Activated CD4-positive, alpha-beta T cell treated with anti-CD3 and anti-CD28 coated beads, Interleukin-2, amount 10 ng/mL, durations not matched to agents 24 days and 14 days (primary cell): Measurements from ENCODE around the gene R3HDM4. TPM values are rescaled to one million over a fixed set of nuclear protein-coding genes. Genes with fewer than 3 reads are reported as not detected.

ENCODE experiments used
- DNase-seq: peaks from one replicate; pipeline ENCODE4 v3.0.0; 2022
- H3K27ac Mint-ChIP-seq: one replicate; pipeline ENCODE4 v1.8.0; 2022; ENCODE audit warnings: mild to moderate bottlenecking, mixed read lengths
- H3K27me3 Mint-ChIP-seq: one replicate; pipeline ENCODE4 v1.8.0; 2022; ENCODE audit warnings: mixed read lengths
- H3K36me3 Mint-ChIP-seq: one replicate; pipeline ENCODE4 v1.8.0; 2022; ENCODE audit warnings: low read depth, mild to moderate bottlenecking, mixed read lengths
- H3K4me1 Mint-ChIP-seq: one replicate; pipeline ENCODE4 v1.8.0; 2021; ENCODE audit warnings: mixed read lengths
- H3K4me3 Mint-ChIP-seq: one replicate; pipeline ENCODE4 v1.8.0; 2022; ENCODE audit warnings: mild to moderate bottlenecking, moderate library complexity, mixed read lengths
- H3K9me3 Mint-ChIP-seq: one replicate; pipeline ENCODE4 v1.8.0; 2021; ENCODE audit warnings: mixed read lengths
- intact Hi-C: fragments of 100-400 bp; cut with micrococcal nuclease; formaldehyde crosslinking; loops from one replicate; pipeline ENCODE4 v1.15.1; 2023
- total RNA-seq: library from RNA; stranded (reverse); gene quantifications from 2 replicates; pipeline ENCODE4 v1.2.3, GENCODE V29; 2022

The R3HDM4 gene
- total RNA-seq, 1 donor from 2014 or later = 91.5 TPM

DNA sequence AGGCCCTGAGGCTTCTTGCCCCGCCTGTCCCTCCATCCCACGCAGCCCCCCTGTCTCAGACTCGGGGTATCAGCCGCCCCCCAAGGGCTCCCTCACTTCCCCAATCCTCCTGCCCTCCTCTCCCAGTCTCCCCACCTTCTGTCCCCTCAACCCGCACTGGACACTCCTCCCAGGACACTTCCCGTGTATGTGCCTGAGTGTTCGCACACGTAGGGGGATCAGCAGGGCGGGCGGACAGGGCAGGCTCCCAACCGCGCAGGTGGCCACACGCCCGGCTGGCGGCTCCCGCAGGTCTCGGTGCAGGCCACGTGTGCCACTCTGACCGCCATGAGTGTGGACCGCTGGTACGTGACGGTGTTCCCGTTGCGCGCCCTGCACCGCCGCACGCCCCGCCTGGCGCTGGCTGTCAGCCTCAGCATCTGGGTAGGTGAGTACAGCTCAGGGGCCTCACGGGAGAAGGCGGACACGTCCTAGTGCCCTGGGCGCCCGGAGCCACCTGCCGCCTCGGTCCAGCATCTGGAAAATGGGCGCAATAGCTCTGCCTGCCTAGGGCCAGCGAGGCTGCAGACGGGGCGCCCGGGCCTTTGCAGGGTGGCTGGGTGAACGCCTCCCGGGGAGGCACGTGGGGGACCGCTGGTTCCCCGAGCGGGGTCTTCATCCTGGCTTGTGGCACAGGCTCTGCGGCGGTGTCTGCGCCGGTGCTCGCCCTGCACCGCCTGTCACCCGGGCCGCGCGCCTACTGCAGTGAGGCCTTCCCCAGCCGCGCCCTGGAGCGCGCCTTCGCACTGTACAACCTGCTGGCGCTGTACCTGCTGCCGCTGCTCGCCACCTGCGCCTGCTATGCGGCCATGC is 6.4 kb upstream of the R3HDM4 start:
- peaks cover 1% of the 10 kb centered on the region for H3K36me3 Mint-ChIP-seq
- peak overlapping the region; percentile 73 for H3K27ac Mint-ChIP-seq
- intact Hi-C loops = loop anchor here (1.0 to 5.0 kb wide), 4 partner anchors 149 to 321 kb away; partner anchors contain the start of gene ATP5F1D
- peak overlapping the region; percentile 75 for H3K4me3 Mint-ChIP-seq
- H3K27me3 Mint-ChIP-seq = peaks cover 2% of the 10 kb centered on the region
- DNase-seq = peak; percentile 82
- H3K9me3 Mint-ChIP-seq = no peaks in the 10 kb centered on the region
- H3K4me1 Mint-ChIP-seq = peaks cover 18% of the 10 kb centered on the region

- Mint-ChIP-seq H3K36me3 (peaks cover 1% of the 10 kb centered on the region), H3K4me3 (peak overlapping the region; percentile 75), H3K27ac (peak overlapping the region; percentile 73), H3K9me3 (no peaks in the 10 kb centered on the region), H3K27me3 (peaks cover 2% of the 10 kb centered on the region), H3K4me1 (peaks cover 17% of the 10 kb centered on the region)
- intact Hi-C loops = no loop called here
- peak; percentile 77 for DNase-seq
Measured at GRCh38 chr19:918481-919198, 5.6 kb upstream of the R3HDM4 start.

DNA sequence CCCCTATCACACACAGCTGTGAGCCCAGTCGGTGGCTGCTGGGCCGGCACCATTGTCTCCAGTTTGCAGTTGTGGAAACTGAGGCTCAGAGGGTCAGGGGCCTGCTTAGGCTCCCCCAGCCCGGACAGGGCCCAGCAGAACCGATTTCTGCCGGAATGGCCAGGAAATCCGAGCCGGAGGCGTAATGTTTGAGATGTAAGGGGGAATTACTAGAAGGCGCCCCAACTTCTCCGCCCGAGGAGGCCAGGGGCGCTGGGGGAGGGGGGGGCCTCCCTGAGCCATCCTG is 5.1 kb upstream of the R3HDM4 start:
- Mint-ChIP-seq H3K36me3 (peaks cover 1% of the 10 kb centered on the region), H3K27ac (peak overlapping the region; percentile 74), H3K27me3 (peaks cover 2% of the 10 kb centered on the region), H3K9me3 (no peaks in the 10 kb centered on the region), H3K4me3 (peak overlapping the region; percentile 80), H3K4me1 (peaks cover 17% of the 10 kb centered on the region)
- no peak for DNase-seq
- intact Hi-C loops = no loop called here

DNA sequence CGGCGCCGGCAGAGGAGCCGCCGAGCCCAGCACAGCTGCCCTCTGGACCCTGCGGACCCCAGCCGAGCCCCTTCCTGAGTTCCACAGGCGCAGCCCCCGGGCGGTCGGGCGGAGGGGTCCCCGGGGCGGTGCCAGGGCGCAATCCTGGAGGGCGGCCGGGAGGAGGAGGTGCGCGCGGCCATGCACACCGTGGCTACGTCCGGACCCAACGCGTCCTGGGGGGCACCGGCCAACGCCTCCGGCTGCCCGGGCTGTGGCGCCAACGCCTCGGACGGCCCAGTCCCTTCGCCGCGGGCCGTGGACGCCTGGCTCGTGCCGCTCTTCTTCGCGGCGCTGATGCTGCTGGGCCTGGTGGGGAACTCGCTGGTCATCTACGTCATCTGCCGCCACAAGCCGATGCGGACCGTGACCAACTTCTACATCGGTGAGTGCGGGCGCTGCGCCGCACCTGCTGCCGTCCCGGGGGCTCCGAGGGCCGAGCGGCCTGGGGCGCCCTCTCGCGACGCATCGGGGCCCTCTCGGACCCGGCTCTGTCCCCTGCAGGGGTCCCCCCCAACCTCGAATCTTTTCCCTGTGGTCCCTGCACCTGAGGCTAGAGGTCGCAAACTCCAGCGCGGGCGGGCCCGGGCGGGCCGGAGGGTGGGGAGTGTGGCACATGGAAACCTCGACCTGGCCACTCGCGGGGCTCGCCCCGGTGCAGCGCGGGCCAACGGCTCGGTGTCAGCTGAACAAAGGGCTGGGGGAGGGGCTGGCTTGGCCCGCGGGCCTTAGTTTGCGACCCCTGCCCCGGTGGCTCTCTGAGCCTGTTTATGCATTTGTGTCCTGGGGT is 4.5 kb upstream of the R3HDM4 start, which contains the start of gene KISS1R:
TSS of gene KISS1R (plus strand) at position 11 of the 829 bp plus-strand sequence. CDS start at position 181, 170 bp downstream.
- H3K4me3 Mint-ChIP-seq = peak within 1 kb of the TSS; percentile 80
- intact Hi-C loops = no loop called here
- peak within 1 kb of the TSS; percentile 74 for H3K27ac Mint-ChIP-seq
- peaks cover 17% of the 10 kb centered on the region for H3K4me1 Mint-ChIP-seq
- H3K36me3 Mint-ChIP-seq = peaks cover 1% of the 10 kb centered on the region
- H3K27me3 Mint-ChIP-seq = peaks cover 2% of the 10 kb centered on the region
- H3K9me3 Mint-ChIP-seq = no peaks in the 10 kb centered on the region
- DNase-seq = peak; percentile 84

- intact Hi-C loops = no loop called here
- H3K9me3 Mint-ChIP-seq = no peaks in the 10 kb centered on the region
- H3K27ac Mint-ChIP-seq = no peak overlapping the region
- H3K4me1 Mint-ChIP-seq = peaks cover 15% of the 10 kb centered on the region
- H3K4me3 Mint-ChIP-seq = peak overlapping the region; percentile 23
- H3K27me3 Mint-ChIP-seq = peaks cover 2% of the 10 kb centered on the region
- DNase-seq = peak; percentile 66
- peaks cover 1% of the 10 kb centered on the region for H3K36me3 Mint-ChIP-seq
Measured at GRCh38 chr19:916645-917322, 3.8 kb upstream of the R3HDM4 start.

GRCh38 chr19:912181-913079 is 589 bp downstream of the R3HDM4 start:
- H3K4me3 Mint-ChIP-seq = peak overlapping the region; percentile 85
- H3K4me1 Mint-ChIP-seq = peaks cover 29% of the 10 kb centered on the region
- DNase-seq = peak; percentile 80
- H3K36me3 Mint-ChIP-seq = peaks cover 8% of the 10 kb centered on the region
- no peaks in the 10 kb centered on the region for H3K27me3 Mint-ChIP-seq
- intact Hi-C loops = no loop called here
- H3K27ac Mint-ChIP-seq = peak overlapping the region; percentile 89
- H3K9me3 Mint-ChIP-seq = no peaks in the 10 kb centered on the region

DNA sequence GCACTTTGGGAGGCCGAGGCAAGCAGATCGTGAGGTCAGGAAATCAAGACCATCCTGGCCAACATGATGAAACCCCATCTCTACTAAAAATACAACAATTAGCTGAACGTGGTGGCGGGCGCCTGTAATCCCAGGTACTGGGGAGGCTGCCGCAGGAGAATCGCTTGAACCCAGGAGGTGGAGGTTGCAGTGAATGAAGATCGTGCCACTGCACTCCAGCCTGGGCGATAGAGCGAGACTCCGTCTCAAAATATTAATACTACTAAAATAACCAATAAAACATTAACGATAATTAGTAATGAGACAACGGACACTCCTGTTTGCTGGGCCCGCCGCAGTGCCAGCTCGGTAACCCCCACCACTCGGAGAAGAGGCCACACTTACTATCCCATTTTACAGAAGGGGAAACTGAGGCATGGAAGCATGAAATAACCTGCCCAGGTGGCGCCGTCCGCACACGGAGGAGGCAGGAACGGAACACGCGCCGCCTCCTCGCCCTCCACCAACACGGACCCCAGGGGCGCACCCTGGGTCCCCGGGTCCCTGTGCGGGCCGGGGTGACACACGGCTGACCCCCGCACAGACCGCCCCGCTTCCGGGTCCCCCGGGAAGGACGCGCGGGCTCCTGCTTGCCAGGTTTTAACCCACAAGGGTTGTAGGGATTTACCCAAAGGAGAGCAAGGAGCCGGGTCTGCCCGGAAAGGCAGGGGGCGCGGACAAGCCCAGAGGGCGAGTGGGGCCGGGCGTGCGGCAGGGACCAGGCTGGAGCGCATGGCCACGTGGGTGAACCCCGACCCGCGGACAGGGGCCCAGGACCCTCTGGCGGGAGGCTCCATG is 1.6 kb downstream of the R3HDM4 start:
- Mint-ChIP-seq H3K4me3 (peak overlapping the region; percentile 66), H3K36me3 (peaks cover 10% of the 10 kb centered on the region), H3K4me1 (peaks cover 39% of the 10 kb centered on the region), H3K27ac (peak overlapping the region; percentile 58), H3K27me3 (no peaks in the 10 kb centered on the region), H3K9me3 (no peaks in the 10 kb centered on the region)
- DNase-seq = no peak
- intact Hi-C loops = no loop called here

DNA sequence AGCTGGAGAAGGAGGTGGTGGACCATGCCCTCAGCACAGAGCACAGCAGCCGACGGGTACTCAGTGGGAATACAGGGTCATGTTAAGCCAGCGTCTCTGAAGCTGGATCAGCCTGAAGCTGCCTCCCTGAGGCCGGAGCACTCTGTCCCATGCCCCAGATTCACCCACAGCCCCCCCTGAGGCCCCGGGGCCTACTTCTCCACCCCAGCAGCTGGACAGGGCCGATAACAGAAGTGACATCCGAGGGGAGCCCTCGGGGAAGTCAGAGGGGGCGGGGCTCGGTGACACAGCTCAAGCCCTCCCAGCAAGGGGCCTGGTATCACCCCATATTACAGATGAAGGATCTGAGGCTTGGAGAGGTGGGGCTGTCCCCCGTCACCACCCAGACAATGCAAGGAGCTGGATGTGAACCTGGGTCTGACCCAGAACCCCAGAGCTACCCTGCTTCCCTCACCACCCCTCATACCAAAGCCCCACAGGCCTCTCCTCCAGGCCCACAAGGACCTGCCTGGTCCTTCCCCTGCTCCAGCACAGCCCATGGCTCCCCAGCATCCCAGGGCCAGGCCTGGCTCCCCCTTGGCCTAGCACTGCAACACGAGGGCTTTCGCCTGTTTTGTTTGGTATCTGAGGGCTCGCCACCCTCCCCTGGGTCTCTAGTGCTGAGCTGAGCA is 5.7 kb downstream of the R3HDM4 start:
- peaks cover 15% of the 10 kb centered on the region for H3K36me3 Mint-ChIP-seq
- peak overlapping the region; percentile 12 for H3K4me3 Mint-ChIP-seq
- H3K9me3 Mint-ChIP-seq = no peaks in the 10 kb centered on the region
- peak; percentile 69 for DNase-seq
- peaks cover 40% of the 10 kb centered on the region for H3K4me1 Mint-ChIP-seq
- no peaks in the 10 kb centered on the region for H3K27me3 Mint-ChIP-seq
- intact Hi-C loops = no loop called here
- H3K27ac Mint-ChIP-seq = peak overlapping the region; percentile 66

DNA sequence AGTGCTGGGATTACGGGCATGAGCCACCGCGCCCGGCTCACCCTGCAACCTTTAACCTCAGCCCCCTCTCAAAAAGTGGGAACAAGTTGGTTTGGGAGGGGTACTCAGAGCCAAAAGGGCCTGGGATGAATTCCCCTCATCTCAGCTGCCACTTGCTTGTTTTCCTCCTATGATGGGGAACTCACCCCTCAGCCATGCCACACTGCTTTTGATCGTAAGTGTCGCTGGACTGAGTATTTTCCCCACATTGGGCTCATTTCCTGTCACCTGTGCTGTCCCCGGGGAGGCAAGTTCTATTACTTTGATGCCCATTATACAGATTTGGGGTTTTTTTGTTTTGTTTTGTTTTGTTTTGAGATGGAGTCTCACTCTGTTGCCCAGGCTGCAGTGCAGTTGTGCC is 6.5 kb downstream of the R3HDM4 start:
- H3K36me3 Mint-ChIP-seq = peaks cover 15% of the 10 kb centered on the region
- H3K4me1 Mint-ChIP-seq = peaks cover 40% of the 10 kb centered on the region
- intact Hi-C loops = no loop called here
- H3K4me3 Mint-ChIP-seq = no peak overlapping the region
- H3K27ac Mint-ChIP-seq = peak overlapping the region; percentile 66
- peak; percentile 73 for DNase-seq
- no peaks in the 10 kb centered on the region for H3K27me3 Mint-ChIP-seq
- no peaks in the 10 kb centered on the region for H3K9me3 Mint-ChIP-seq

DNA sequence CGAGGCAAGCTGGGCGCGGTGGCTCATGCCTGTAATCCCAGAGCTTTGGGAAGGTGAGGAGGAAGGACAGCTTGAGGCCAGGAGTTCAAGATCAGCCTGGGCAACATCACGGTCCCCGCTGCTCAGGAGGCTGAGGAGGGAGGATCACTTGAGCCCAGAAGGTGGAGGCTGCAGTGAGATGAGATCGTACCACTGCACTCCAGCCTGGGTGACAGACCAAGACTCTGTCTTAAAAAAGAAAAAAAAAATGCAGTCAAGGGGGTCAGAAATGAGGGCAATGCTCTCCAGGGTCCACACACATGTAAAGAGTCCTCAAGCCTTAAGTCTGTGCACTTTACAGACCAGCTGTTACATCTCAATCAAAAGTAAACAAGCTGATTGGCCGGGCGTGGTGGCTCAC is 8.5 kb downstream of the R3HDM4 start:
- intact Hi-C loops = no loop called here
- Mint-ChIP-seq H3K27ac (no peak overlapping the region), H3K27me3 (no peaks in the 10 kb centered on the region)

DNA sequence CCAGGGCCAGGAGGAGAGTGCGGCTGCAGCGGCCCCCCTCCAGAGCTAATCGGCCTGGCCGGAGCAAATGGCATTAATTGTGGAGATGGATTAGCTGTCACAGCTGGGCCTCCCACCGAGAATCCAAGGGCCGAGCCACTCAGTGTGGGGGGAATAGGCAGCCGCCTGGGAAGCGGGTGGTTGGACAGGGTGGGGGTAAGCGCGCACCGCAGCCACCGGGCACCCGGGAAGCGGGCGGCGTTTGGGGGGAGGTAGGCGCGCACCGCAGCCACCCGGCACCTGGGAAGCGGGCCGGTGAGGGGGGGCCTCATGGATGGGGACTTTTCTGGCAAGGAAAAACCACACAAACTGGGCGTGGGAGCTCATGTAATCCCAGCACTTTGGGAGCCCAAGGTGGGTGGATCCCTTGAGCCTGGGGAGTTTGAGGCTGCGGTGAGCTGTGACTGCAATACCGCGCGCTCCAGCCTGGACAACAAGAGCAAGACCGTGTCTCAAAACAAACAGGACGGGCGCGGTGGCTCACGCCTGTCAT is 9.7 kb downstream of the R3HDM4 start:
- no peaks in the 10 kb centered on the region for H3K27me3 Mint-ChIP-seq
- H3K4me3 Mint-ChIP-seq = no peak overlapping the region
- intact Hi-C loops = no loop called here
- H3K27ac Mint-ChIP-seq = no peak overlapping the region
- DNase-seq = no peak
- H3K4me1 Mint-ChIP-seq = peaks cover 22% of the 10 kb centered on the region
- peaks cover 19% of the 10 kb centered on the region for H3K36me3 Mint-ChIP-seq
- H3K9me3 Mint-ChIP-seq = no peaks in the 10 kb centered on the region

More for the DNA sequence above, 8.5 kb downstream of the R3HDM4 start:
- no peak overlapping the region for H3K4me3 Mint-ChIP-seq
- no peak for DNase-seq
- no peaks in the 10 kb centered on the region for H3K9me3 Mint-ChIP-seq
- H3K4me1 Mint-ChIP-seq = peaks cover 33% of the 10 kb centered on the region
- H3K36me3 Mint-ChIP-seq = peaks cover 19% of the 10 kb centered on the region
